ENCODE data around the gene SLC8B1. TPM values are rescaled to one million over a fixed set of nuclear protein-coding genes. Genes with fewer than 3 reads are reported as not detected.

Gene SLC8B1
- total RNA-seq, 1 donor from 2014 or later, result 22.4 TPM

DNA sequence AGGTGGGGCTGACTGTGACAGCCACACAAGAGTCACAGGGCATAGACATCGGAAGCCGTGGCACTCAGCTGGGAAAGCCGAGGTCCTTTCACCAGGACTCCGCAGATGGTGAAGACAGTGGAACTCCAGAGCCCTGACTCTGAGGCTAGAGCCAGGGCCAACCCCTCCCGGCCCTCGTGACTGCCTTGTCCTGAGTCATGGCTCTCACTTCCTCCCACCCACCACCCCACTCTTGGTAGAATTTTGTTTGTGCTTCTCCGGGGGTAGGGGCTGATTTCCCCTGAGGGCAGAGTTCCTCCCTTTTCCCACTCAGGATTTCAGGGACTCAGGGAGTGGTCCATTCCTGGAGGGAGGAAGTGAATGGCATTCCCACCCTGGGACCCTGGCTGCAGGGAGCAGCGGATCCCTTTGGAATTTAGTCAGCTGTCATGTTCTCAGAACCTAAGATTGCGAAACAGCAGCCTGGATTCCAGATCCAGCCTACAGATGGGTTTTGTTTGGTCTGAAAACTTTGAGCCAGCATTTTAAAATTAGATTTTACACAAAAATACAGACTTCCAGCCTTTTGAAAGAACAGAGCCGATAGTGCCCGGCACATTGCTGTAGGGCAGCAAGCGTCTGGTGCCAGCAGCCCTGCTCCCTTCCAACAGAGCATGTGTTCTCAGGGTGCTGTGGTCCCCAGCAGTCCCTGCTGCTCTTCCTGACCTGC lies 62.9 kb downstream of the SLC8B1 start:
- no peak for DNase-seq
- no peak overlapping the region for H3K27ac Mint-ChIP-seq
- no peaks in the 10 kb centered on the region for H3K27me3 Mint-ChIP-seq
- no peak overlapping the region for H3K4me3 Mint-ChIP-seq
- POLR2A ChIA-PET, result no interaction called here
- peak; percentile 50 for ATAC-seq (ENCODE audit: low read depth)
- H3K9me3 Mint-ChIP-seq, result no peaks in the 10 kb centered on the region
- H3K4me1 Mint-ChIP-seq, result no peaks in the 10 kb centered on the region
- CTCF ChIA-PET, result no interaction called here
- peaks cover 76% of the 10 kb centered on the region for H3K36me3 Mint-ChIP-seq (ENCODE audit: low read depth)
- TF ChIP-seq, protein P1, sequence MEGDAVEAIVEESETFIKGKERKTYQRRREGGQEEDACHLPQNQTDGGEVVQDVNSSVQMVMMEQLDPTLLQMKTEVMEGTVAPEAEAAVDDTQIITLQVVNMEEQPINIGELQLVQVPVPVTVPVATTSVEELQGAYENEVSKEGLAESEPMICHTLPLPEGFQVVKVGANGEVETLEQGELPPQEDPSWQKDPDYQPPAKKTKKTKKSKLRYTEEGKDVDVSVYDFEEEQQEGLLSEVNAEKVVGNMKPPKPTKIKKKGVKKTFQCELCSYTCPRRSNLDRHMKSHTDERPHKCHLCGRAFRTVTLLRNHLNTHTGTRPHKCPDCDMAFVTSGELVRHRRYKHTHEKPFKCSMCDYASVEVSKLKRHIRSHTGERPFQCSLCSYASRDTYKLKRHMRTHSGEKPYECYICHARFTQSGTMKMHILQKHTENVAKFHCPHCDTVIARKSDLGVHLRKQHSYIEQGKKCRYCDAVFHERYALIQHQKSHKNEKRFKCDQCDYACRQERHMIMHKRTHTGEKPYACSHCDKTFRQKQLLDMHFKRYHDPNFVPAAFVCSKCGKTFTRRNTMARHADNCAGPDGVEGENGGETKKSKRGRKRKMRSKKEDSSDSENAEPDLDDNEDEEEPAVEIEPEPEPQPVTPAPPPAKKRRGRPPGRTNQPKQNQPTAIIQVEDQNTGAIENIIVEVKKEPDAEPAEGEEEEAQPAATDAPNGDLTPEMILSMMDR (IDR thresholded peaks at IDR 0.05), result no peak
- intact Hi-C loops (cut with micrococcal nuclease), result no loop called here

DNA sequence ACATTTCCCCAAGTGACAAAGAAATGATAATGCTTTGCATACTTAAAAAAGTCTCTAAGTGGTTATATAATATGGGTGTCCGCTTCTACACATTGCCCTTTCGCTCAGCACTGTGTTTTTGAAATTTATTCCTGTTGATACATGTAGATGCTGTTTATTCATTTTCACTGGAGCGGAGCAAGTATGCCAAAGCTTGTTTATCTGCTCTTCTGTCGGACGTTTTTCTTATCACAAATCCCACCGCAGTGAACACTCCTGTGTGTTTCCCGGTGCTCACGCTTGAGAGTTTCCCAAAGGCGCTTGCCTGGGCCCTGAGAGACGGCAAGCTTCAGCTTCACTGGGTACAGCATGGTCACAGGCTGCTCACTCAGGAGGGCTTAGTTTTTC lies 63.5 kb downstream of the SLC8B1 start:
- TF ChIP-seq, protein P1 (IDR thresholded peaks at IDR 0.05), result no peak
- H3K4me3 Mint-ChIP-seq, result no peak overlapping the region
- H3K9me3 Mint-ChIP-seq, result no peaks in the 10 kb centered on the region
- ATAC-seq (ENCODE audit: low read depth) (no peak), DNase-seq (no peak)
- CTCF ChIA-PET, result no interaction called here
- H3K36me3 Mint-ChIP-seq (ENCODE audit: low read depth), result peaks cover 80% of the 10 kb centered on the region
- POLR2A ChIA-PET, result no interaction called here
- intact Hi-C loops (cut with micrococcal nuclease), result no loop called here
- no peak overlapping the region for H3K27ac Mint-ChIP-seq
- H3K27me3 Mint-ChIP-seq, result no peaks in the 10 kb centered on the region
- H3K4me1 Mint-ChIP-seq, result no peaks in the 10 kb centered on the region

DNA sequence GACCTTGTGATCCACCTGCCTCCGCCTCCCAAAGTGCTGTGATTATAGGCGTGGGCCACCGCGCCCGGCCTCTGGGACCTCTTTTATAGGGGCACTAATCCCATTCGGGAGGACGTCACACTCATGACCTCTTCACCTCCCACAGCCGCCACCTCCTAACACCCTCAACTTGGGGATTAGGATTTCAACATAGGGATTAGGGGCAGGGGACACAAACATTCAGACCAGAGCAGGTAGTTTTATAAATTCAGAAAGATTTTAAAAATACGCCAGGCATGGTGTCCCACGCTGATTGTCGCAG lies 64.2 kb downstream of the SLC8B1 start:
- ATAC-seq (ENCODE audit: low read depth) (no peak), DNase-seq (no peak)
- CTCF ChIA-PET, result no interaction called here
- Mint-ChIP-seq H3K4me1 (no peaks in the 10 kb centered on the region), H3K27ac (no peak overlapping the region), H3K4me3 (no peak overlapping the region), H3K9me3 (no peaks in the 10 kb centered on the region), H3K27me3 (no peaks in the 10 kb centered on the region), H3K36me3 (ENCODE audit: low read depth) (peaks cover 82% of the 10 kb centered on the region)
- TF ChIP-seq, protein P1 (IDR thresholded peaks at IDR 0.05), result no peak
- POLR2A ChIA-PET, result no interaction called here
- intact Hi-C loops (cut with micrococcal nuclease), result no loop called here

DNA sequence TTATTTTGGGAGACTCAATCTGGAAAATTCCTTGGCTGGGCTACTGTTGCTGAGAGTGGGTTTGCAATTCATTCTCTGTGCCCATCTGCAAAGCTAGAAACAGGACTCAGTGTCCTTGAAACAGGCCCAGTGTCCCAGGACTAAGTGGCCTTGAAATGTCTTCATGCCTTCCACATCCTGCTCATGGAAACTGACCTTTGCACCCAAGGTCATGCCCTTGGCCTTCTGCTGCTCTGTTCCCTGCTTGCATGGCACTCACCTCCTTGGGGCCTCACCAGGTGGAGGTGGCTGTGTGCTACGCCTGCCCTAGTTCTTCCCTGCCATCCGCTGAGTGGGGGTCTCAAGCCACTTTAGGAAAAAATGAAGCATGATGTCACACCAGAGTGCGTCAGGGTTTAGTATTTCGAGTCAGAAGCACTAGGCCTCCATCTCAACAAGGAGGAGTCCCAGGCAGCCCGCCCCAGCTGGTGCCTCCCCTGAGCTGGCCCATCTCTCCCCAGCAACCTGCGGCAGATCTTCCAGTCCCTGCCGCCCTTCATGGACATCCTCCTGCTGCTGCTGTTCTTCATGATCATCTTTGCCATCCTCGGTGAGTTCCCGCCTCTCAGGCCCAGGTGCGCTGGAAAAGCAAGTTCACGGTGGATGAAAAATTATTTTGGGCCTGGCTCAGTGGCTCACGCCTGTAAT lies 65.5 kb downstream of the SLC8B1 start:
- intact Hi-C loops (cut with micrococcal nuclease), result no loop called here
- TF ChIP-seq, protein P1 (IDR thresholded peaks at IDR 0.05), result no peak
- Mint-ChIP-seq H3K9me3 (no peaks in the 10 kb centered on the region), H3K4me1 (no peaks in the 10 kb centered on the region), H3K27ac (no peak overlapping the region), H3K36me3 (ENCODE audit: low read depth) (peaks cover 77% of the 10 kb centered on the region), H3K27me3 (no peaks in the 10 kb centered on the region), H3K4me3 (no peak overlapping the region)
- DNase-seq, result no peak
- no peak for ATAC-seq (ENCODE audit: low read depth)
- ChIA-PET CTCF (no interaction called here), POLR2A (no interaction called here)

DNA sequence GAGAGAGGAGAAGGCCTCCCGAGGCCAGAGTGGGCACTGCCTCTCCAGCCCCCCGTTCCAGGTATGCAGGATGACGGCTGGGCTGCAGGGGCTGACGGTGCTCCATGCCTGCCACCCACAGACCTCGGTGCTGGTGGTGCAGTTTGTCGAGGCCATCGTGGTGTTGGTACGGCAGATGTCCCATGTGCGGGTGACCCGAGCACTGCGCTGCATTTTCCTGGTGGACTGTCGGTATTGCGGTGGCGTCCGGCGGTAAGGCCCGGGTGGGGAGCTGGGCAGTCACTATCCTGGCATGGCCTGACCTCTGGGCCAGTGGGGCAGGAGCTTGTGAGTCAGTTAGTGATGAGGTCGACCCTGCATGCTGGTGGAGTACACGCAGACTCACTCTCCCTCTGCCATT lies 66.3 kb downstream of the SLC8B1 start:
- H3K36me3 Mint-ChIP-seq (ENCODE audit: low read depth), result peaks cover 77% of the 10 kb centered on the region
- no peak overlapping the region for H3K27ac Mint-ChIP-seq
- no peak overlapping the region for H3K4me3 Mint-ChIP-seq
- DNase-seq, result no peak
- ChIA-PET POLR2A (no interaction called here), CTCF (no interaction called here)
- no peaks in the 10 kb centered on the region for H3K4me1 Mint-ChIP-seq
- ATAC-seq (ENCODE audit: low read depth), result no peak
- TF ChIP-seq, protein P1 (IDR thresholded peaks at IDR 0.05), result no peak
- H3K9me3 Mint-ChIP-seq, result no peaks in the 10 kb centered on the region
- no peaks in the 10 kb centered on the region for H3K27me3 Mint-ChIP-seq
- intact Hi-C loops (cut with micrococcal nuclease), result no loop called here

All from activated B cell treated with CpG ODN at 0.5 μM for 24 hours (primary cell).